ENCODE results near the gene DOCK9. TPM values are rescaled to one million over a fixed set of nuclear protein-coding genes. Genes with fewer than 3 reads are reported as not detected.

The DOCK9 gene
- total and polyA plus RNA-seq, 2 donors (not counting 1 experiment from before 2014, with no cell fraction given) = 18.2 TPM

DNA sequence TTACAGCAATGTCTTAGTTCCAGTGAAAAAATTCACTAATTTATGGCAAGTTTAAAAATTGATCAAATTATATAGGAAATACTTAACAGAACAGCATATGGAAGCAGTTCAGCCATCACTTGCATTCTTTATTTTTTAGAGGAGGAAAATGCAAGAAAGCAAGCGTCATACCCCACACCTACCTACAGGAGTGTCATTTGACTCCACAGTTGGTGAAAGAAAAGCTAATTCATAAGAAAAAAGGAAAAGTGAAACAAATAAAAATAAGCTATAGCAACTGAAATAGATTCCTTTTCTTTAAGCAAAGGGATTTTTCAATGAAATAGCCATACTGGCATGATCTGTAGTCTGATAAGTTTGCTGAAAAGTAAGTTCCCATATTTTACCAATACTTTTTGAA is 111.0 kb downstream of the DOCK9 start:
- no peak overlapping the region for H3K27ac ChIP-seq (ENCODE audit: insufficient read depth, low read length)
- H4K20me1 ChIP-seq (ENCODE audit: control insufficient read depth, extremely low read depth, insufficient read depth, low read length) = no peaks in the 10 kb centered on the region
- TF ChIP-seq, protein P1, sequence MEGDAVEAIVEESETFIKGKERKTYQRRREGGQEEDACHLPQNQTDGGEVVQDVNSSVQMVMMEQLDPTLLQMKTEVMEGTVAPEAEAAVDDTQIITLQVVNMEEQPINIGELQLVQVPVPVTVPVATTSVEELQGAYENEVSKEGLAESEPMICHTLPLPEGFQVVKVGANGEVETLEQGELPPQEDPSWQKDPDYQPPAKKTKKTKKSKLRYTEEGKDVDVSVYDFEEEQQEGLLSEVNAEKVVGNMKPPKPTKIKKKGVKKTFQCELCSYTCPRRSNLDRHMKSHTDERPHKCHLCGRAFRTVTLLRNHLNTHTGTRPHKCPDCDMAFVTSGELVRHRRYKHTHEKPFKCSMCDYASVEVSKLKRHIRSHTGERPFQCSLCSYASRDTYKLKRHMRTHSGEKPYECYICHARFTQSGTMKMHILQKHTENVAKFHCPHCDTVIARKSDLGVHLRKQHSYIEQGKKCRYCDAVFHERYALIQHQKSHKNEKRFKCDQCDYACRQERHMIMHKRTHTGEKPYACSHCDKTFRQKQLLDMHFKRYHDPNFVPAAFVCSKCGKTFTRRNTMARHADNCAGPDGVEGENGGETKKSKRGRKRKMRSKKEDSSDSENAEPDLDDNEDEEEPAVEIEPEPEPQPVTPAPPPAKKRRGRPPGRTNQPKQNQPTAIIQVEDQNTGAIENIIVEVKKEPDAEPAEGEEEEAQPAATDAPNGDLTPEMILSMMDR (conservative IDR thresholded peaks at IDR 0.05 in 1 of 2, IDR thresholded peaks at IDR 0.05 in 1 of 2; ENCODE audit: low read depth in 1 of 2, low read length in 2 of 2) = no peak
- no peak for TF ChIP-seq EZH2 (IDR thresholded peaks at IDR 0.05; ENCODE audit: low read length, missing control alignments)
- no peak overlapping the region for H3K4me3 ChIP-seq (replicated peaks in 1 of 4; ENCODE audit: control extremely low read depth in 1 of 4, insufficient read depth in 1 of 4, low read depth in 3 of 4, low read length in 4 of 4)
- no peak overlapping the region for H2AFZ ChIP-seq (ENCODE audit: low read length)
- no peaks in the 10 kb centered on the region for H3K27me3 ChIP-seq (ENCODE audit: control insufficient read depth, insufficient read depth, low read length)
- no peak for DNase-seq (ENCODE audit: low read depth in 2 of 2)
- H3K36me3 ChIP-seq (ENCODE audit: control insufficient read depth, insufficient read depth, low read length) = no peaks in the 10 kb centered on the region
- no peak overlapping the region for H3K9ac ChIP-seq (ENCODE audit: insufficient read depth, low read length)
- no peak overlapping the region for H3K4me2 ChIP-seq (ENCODE audit: extremely low read depth, insufficient read depth, low read length)
- no peaks in the 10 kb centered on the region for H3K79me2 ChIP-seq (ENCODE audit: control insufficient read depth, insufficient read depth, low read length)
- no peaks in the 10 kb centered on the region for H3K9me3 ChIP-seq (ENCODE audit: control insufficient read depth, insufficient read depth, low read depth, low read length)
- H3K4me1 ChIP-seq (ENCODE audit: control insufficient read depth, extremely low read depth, insufficient read depth, low read length) = no peaks in the 10 kb centered on the region

DNA sequence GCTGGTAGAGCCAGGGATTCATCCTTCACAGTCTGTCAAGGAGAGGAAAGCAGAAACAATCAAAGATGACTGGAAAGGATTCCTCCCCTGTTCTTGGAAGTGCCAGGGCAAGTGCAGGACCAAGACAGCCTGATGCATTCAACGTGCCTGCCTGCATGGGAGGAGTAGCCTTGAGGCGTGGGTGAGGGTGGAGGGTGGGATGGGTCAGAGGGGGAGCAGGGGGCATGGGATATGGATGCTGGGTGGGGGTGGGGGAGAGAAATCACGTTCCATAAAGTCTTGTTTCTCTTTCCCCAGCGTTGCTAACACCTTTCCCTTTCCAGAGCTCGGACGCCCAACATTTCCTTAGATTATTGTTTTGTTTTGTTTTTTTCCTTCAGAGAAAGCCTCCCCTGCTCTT is 117.4 kb downstream of the DOCK9 start:
- H3K4me3 ChIP-seq (replicated peaks in 1 of 4; ENCODE audit: control extremely low read depth in 1 of 4, insufficient read depth in 1 of 4, low read depth in 3 of 4, low read length in 4 of 4) = no peak overlapping the region
- no peak for DNase-seq (ENCODE audit: low read depth in 2 of 2)
- H2AFZ ChIP-seq (ENCODE audit: low read length) = no peak overlapping the region
- no peak overlapping the region for H3K4me2 ChIP-seq (ENCODE audit: extremely low read depth, insufficient read depth, low read length)
- H3K79me2 ChIP-seq (ENCODE audit: control insufficient read depth, insufficient read depth, low read length) = no peaks in the 10 kb centered on the region
- no peak overlapping the region for H3K9ac ChIP-seq (ENCODE audit: insufficient read depth, low read length)
- H3K4me1 ChIP-seq (ENCODE audit: control insufficient read depth, extremely low read depth, insufficient read depth, low read length) = no peaks in the 10 kb centered on the region
- TF ChIP-seq, protein P1 (conservative IDR thresholded peaks at IDR 0.05 in 1 of 2, IDR thresholded peaks at IDR 0.05 in 1 of 2; ENCODE audit: low read depth in 1 of 2, low read length in 2 of 2) = no peak
- no peak for TF ChIP-seq EZH2 (IDR thresholded peaks at IDR 0.05; ENCODE audit: low read length, missing control alignments)
- no peaks in the 10 kb centered on the region for H4K20me1 ChIP-seq (ENCODE audit: control insufficient read depth, extremely low read depth, insufficient read depth, low read length)
- H3K27me3 ChIP-seq (ENCODE audit: control insufficient read depth, insufficient read depth, low read length) = no peaks in the 10 kb centered on the region
- H3K27ac ChIP-seq (ENCODE audit: insufficient read depth, low read length) = no peak overlapping the region
- H3K36me3 ChIP-seq (ENCODE audit: control insufficient read depth, insufficient read depth, low read length) = no peaks in the 10 kb centered on the region
- H3K9me3 ChIP-seq (ENCODE audit: control insufficient read depth, insufficient read depth, low read depth, low read length) = no peaks in the 10 kb centered on the region

- Histone ChIP-seq H3K4me3 (replicated peaks in 1 of 4; ENCODE audit: control extremely low read depth in 1 of 4, insufficient read depth in 1 of 4, low read depth in 3 of 4, low read length in 4 of 4) (no peak overlapping the region), H2AFZ (ENCODE audit: low read length) (no peak overlapping the region), H3K4me2 (ENCODE audit: extremely low read depth, insufficient read depth, low read length) (no peak overlapping the region), H3K27me3 (ENCODE audit: control insufficient read depth, insufficient read depth, low read length) (no peaks in the 10 kb centered on the region), H3K4me1 (ENCODE audit: control insufficient read depth, extremely low read depth, insufficient read depth, low read length) (no peaks in the 10 kb centered on the region), H4K20me1 (ENCODE audit: control insufficient read depth, extremely low read depth, insufficient read depth, low read length) (no peaks in the 10 kb centered on the region), H3K79me2 (ENCODE audit: control insufficient read depth, insufficient read depth, low read length) (no peaks in the 10 kb centered on the region), H3K36me3 (ENCODE audit: control insufficient read depth, insufficient read depth, low read length) (no peaks in the 10 kb centered on the region), H3K27ac (ENCODE audit: insufficient read depth, low read length) (no peak overlapping the region), H3K9ac (ENCODE audit: insufficient read depth, low read length) (no peak overlapping the region), H3K9me3 (ENCODE audit: control insufficient read depth, insufficient read depth, low read depth, low read length) (no peaks in the 10 kb centered on the region)
- TF ChIP-seq, protein P1 (conservative IDR thresholded peaks at IDR 0.05 in 1 of 2, IDR thresholded peaks at IDR 0.05 in 1 of 2; ENCODE audit: low read depth in 1 of 2, low read length in 2 of 2) = no peak
- TF ChIP-seq EZH2 (IDR thresholded peaks at IDR 0.05; ENCODE audit: low read length, missing control alignments) = no peak
- no peak for DNase-seq (ENCODE audit: low read depth in 2 of 2)
Measured at GRCh38 chr13:98858191-98858590, 119.7 kb downstream of the DOCK9 start.
